ENCODE measurements around the gene ZNF160. TPM values are rescaled to one million over a fixed set of nuclear protein-coding genes. Genes with fewer than 3 reads are reported as not detected.
"Not testable (repeated sequence)": the region's sequence is repeated elsewhere in the genome, so short reads cannot be mapped to it uniquely, and the experiment has no call there.

The ZNF160 gene
- total RNA-seq, 2 experiments from 2014 or later: 26.3 to 28.9 TPM

DNA sequence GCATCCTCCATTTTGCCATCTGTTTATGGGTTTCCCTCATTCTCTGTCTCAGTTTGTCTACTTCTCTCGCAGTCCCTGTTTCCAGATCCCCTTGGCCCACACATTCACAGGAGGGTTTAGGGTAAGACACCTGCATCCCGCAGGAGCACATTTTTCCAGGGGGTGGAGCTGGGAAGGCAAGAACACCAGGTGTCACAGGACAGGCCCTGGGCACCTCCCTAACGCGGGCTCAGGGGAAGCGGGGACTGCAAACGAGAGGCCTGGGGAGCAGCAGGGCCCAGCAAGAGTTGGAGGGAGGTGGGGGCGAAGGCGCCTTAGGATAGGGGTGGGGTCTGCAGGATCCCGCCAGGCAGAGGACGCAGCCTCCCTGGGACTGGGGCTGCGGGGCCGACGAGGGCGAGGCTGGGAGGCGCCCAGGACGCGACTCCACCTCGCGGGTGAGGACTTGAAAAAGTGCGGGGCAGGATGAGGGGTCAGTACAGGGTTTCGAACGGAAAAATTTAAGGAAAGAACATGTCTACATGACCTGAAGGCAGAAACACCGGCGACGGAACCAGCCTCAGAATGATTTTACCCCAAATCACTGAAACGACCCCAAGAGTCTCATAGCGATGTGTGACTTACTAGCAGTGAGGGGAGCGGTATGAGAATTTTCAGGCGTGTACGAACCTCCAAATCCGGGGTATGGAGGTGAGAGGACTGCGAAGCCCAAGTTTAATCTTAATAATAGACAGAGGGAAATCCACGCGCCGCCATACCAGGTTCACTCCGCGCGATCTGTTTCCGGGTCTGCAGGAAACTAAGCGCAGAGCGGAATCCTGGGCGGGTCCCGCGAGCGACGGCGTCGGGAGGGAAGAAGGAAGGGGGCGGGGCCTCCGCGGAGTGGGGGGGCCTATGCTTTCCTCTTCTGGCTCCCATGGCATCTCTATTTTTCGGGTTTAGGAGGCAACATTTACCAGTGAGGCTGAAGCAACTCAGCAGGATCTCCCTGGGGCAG is 65.8 kb downstream of the ZNF160 start:
- Mint-ChIP-seq H3K27me3 (peaks cover 7% of the 10 kb centered on the region), H3K4me3 (no peak overlapping the region), H3K9me3 (peaks cover 46% of the 10 kb centered on the region), H3K27ac (no peak overlapping the region), H3K4me1 (ENCODE audit: low read depth) (no peaks in the 10 kb centered on the region), H3K36me3 (peaks cover 24% of the 10 kb centered on the region)
- intact Hi-C loops (cut with micrococcal nuclease): no loop called here
- ChIA-PET POLR2A (no interaction called here), CTCF (no interaction called here)
- DNase-seq: peak; percentile 22

- CTCF ChIA-PET: no interaction called here
- Mint-ChIP-seq H3K27me3 (peaks cover 7% of the 10 kb centered on the region), H3K4me3 (no peak overlapping the region), H3K9me3 (peaks cover 50% of the 10 kb centered on the region), H3K4me1 (ENCODE audit: low read depth) (no peaks in the 10 kb centered on the region), H3K27ac (no peak overlapping the region), H3K36me3 (peaks cover 27% of the 10 kb centered on the region)
- POLR2A ChIA-PET: no interaction called here
- intact Hi-C loops (cut with micrococcal nuclease): no loop called here
- DNase-seq: no peak
Measured at GRCh38 chr19:53034948-53035675, 68.1 kb downstream of the ZNF160 start.

GRCh38 chr19:53034054-53034453 is 69.2 kb downstream of the ZNF160 start:
- no peak for DNase-seq
- no peak overlapping the region for H3K27ac Mint-ChIP-seq
- H3K4me1 Mint-ChIP-seq (ENCODE audit: low read depth): no peaks in the 10 kb centered on the region
- H3K27me3 Mint-ChIP-seq: peaks cover 7% of the 10 kb centered on the region
- peaks cover 51% of the 10 kb centered on the region for H3K9me3 Mint-ChIP-seq
- H3K4me3 Mint-ChIP-seq: no peak overlapping the region
- intact Hi-C loops (cut with micrococcal nuclease): no loop called here
- CTCF ChIA-PET: interaction anchor here (0.7 kb wide), 1 partner anchor 43 kb away, joined by 4 read pairs; no protein-coding TSS in a partner anchor
- POLR2A ChIA-PET: no interaction called here
- H3K36me3 Mint-ChIP-seq: peaks cover 25% of the 10 kb centered on the region

- H3K9me3 Mint-ChIP-seq: peaks cover 30% of the 10 kb centered on the region
- H3K36me3 Mint-ChIP-seq; DNase-seq; CTCF ChIA-PET; H3K4me3 Mint-ChIP-seq; POLR2A ChIA-PET; H3K27me3 Mint-ChIP-seq; H3K4me1 Mint-ChIP-seq (ENCODE audit: low read depth); intact Hi-C loops (cut with micrococcal nuclease); H3K27ac Mint-ChIP-seq: not testable (repeated sequence)
Measured at GRCh38 chr19:53028306-53028705, 74.9 kb downstream of the ZNF160 start.

DNA sequence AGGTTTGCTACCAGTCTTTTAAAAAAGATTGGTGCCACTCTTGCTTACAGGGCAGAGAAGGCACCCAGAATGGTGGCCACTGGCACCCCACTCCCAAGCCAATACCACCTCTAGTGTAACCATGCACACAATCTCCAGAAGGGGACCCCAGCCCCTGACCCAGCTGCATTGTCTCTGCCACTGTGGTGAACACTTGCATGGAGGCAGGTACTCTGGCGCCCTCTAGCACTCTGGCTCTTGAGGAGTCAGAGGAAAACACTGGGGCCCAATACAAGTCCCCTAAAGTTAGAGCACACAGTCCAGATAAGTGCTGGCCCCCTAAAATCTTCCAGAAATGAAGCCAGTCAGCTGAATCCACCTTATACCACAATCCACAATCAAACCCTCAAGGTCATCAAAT is 83.5 kb downstream of the ZNF160 start:
- CTCF ChIA-PET: no interaction called here
- Mint-ChIP-seq H3K27ac (no peak overlapping the region), H3K4me1 (ENCODE audit: low read depth) (no peaks in the 10 kb centered on the region), H3K9me3 (peaks cover 29% of the 10 kb centered on the region), H3K4me3 (no peak overlapping the region), H3K36me3 (peaks cover 3% of the 10 kb centered on the region), H3K27me3 (no peaks in the 10 kb centered on the region)
- DNase-seq: peak; percentile 20
- intact Hi-C loops (cut with micrococcal nuclease): no loop called here
- POLR2A ChIA-PET: no interaction called here

Other genes with a start within 250 kb of the ZNF160 start
- 10 to 100 TPM in 1 of 2 experiments, 1 to 10 TPM in 1; 8.5 to 10.3 TPM for gene ZNF468, start 245.8 kb downstream of the ZNF160 start, total RNA-seq
- gene ZNF320, start 205.8 kb downstream of the ZNF160 start, total RNA-seq: 1 to 10 TPM; 5.4 to 7.0 TPM
- gene ZNF888, start 180.0 kb downstream of the ZNF160 start, total RNA-seq: 1 to 10 TPM; 5.0 to 6.3 TPM
- 10 to 100 TPM; 11.0 to 11.4 TPM for gene ZNF816, start 140.5 kb downstream of the ZNF160 start, total RNA-seq
- gene ERVV-1, start 89.5 kb downstream of the ZNF160 start, total RNA-seq: not detected
- gene ERVV-2, start 58.7 kb downstream of the ZNF160 start, total RNA-seq: not detected
- gene ZNF415, start 29.5 kb upstream of the ZNF160 start, total RNA-seq: under 1 TPM; 0.39 to 0.88 TPM
- gene ZNF347, start 55.6 kb upstream of the ZNF160 start, total RNA-seq: 1 to 10 TPM; 6.4 TPM
- gene ZNF665, start 89.9 kb upstream of the ZNF160 start, total RNA-seq: 1 to 10 TPM; 4.7 to 4.8 TPM
- gene ZNF677, start 151.5 kb upstream of the ZNF160 start, total RNA-seq: 1 to 10 TPM; 4.6 to 4.9 TPM
- not detected for gene VN1R2, start 154.9 kb upstream of the ZNF160 start, total RNA-seq
- gene VN1R4, start 164.3 kb upstream of the ZNF160 start, total RNA-seq: not detected
- 1 to 10 TPM; 5.7 to 5.8 TPM for gene ZNF845, start 230.3 kb upstream of the ZNF160 start, total RNA-seq

Data from activated CD4-positive, alpha-beta memory T cell treated with anti-CD3 and anti-CD28 coated beads for 36 hours (primary cell).